Thyroid gland (tissue), 4 donors: Measurements from ENCODE around the gene NUDT11. TPM values are rescaled to one million over a fixed set of nuclear protein-coding genes. Genes with fewer than 3 reads are reported as not detected.

Experiments
- total RNA-seq, 4 donors: library from RNA; depleted of rRNA; stranded (reverse); fragments of >200 nt; gene quantifications; one replicate each; pipeline ENCODE4 v1.2.3, GENCODE V29; 2016

NUDT11 gene
- total RNA-seq, 4 donors from 2014 or later = 0.29 to 1.7 (median 1.4) TPM

Other genes starting within 250 kb of the NUDT11 start
- gene NUDT10, start 163.8 kb downstream of the NUDT11 start, total RNA-seq = 1 to 10 TPM in 1 of 4 donors, under 1 TPM in 3; 0.44 to 2.5 (median 0.87) TPM
- not detected for gene CENPVL3, start 122.3 kb upstream of the NUDT11 start, total RNA-seq
- not detected for gene CENPVL2, start 186.2 kb upstream of the NUDT11 start, total RNA-seq
- gene CENPVL1, start 213.9 kb upstream of the NUDT11 start, total RNA-seq = not detected
- 1 to 10 TPM; 4.8 to 7.9 (median 7.6) TPM for gene GSPT2, start 246.8 kb upstream of the NUDT11 start, total RNA-seq